Activated naive CD4-positive, alpha-beta T cell (primary cell): ENCODE results near the gene NF1.
"Not testable (repeated sequence)": the region's sequence is repeated elsewhere in the genome, so short reads cannot be mapped to it uniquely, and the experiment has no call there.

Experiments used
- DNase-seq, 4 experiments: peaks; one replicate each; lab custom pipeline; 2025; lab: John Stamatoyannopoulos, UW

The NF1 gene

GRCh38 chr17:31329221-31329620 is 234.4 kb downstream of the NF1 start:
- DNase-seq: no peak

GRCh38 chr17:31339906-31340661 is 245.3 kb downstream of the NF1 start:
- no peak for DNase-seq

- DNase-seq: not testable (repeated sequence)
These were observed 250.5 kb downstream of the NF1 start for GRCh38 chr17:31345191-31345747.

- no peak for DNase-seq
These were observed 254.7 kb downstream of the NF1 start for GRCh38 chr17:31349454-31349853.

GRCh38 chr17:31355935-31356334 is 261.2 kb downstream of the NF1 start:
- no peak for DNase-seq

- no peak for DNase-seq
These were observed 262.3 kb downstream of the NF1 start for GRCh38 chr17:31357091-31357490.

GRCh38 chr17:31357839-31358394 is 263.1 kb downstream of the NF1 start:
- DNase-seq: no peak

- no peak for DNase-seq
These were observed 269.2 kb downstream of the NF1 start for GRCh38 chr17:31364012-31364411.

- DNase-seq: no peak
These were observed 271.3 kb downstream of the NF1 start for GRCh38 chr17:31366088-31366487.

GRCh38 chr17:31369266-31369665 is 274.5 kb downstream of the NF1 start:
- DNase-seq: no peak

GRCh38 chr17:31371511-31372097 is 276.8 kb downstream of the NF1 start:
- DNase-seq: no peak

- no peak for DNase-seq
These were observed 278.6 kb downstream of the NF1 start for GRCh38 chr17:31373150-31374093.

GRCh38 chr17:31374094-31374447 is 279.3 kb downstream of the NF1 start:
- DNase-seq: no peak

- DNase-seq: no peak
These were observed 279.7 kb downstream of the NF1 start for GRCh38 chr17:31374503-31374902.

- DNase-seq: no peak
These were observed 283.9 kb downstream of the NF1 start for GRCh38 chr17:31378638-31379037.

GRCh38 chr17:31379597-31380205 is 284.9 kb downstream of the NF1 start:
- DNase-seq: no peak

- DNase-seq: no peak
These were observed 286.4 kb downstream of the NF1 start for GRCh38 chr17:31381165-31381668.

- DNase-seq: not testable (repeated sequence)
These were observed 288.0 kb downstream of the NF1 start for GRCh38 chr17:31382668-31383275.

- not testable (repeated sequence) for DNase-seq
These were observed 288.7 kb downstream of the NF1 start for GRCh38 chr17:31383488-31383887.

- no peak for DNase-seq
These were observed 290.9 kb downstream of the NF1 start for GRCh38 chr17:31385428-31386285.
